ENCODE measurements around the gene NSUN2. TPM values are rescaled to one million over a fixed set of nuclear protein-coding genes. Genes with fewer than 3 reads are reported as not detected.
"Not testable (repeated sequence)": the region's sequence is repeated elsewhere in the genome, so short reads cannot be mapped to it uniquely, and the experiment has no call there.

Gene NSUN2
- total RNA-seq, 1 donor from 2014 or later, result 93.3 TPM

DNA sequence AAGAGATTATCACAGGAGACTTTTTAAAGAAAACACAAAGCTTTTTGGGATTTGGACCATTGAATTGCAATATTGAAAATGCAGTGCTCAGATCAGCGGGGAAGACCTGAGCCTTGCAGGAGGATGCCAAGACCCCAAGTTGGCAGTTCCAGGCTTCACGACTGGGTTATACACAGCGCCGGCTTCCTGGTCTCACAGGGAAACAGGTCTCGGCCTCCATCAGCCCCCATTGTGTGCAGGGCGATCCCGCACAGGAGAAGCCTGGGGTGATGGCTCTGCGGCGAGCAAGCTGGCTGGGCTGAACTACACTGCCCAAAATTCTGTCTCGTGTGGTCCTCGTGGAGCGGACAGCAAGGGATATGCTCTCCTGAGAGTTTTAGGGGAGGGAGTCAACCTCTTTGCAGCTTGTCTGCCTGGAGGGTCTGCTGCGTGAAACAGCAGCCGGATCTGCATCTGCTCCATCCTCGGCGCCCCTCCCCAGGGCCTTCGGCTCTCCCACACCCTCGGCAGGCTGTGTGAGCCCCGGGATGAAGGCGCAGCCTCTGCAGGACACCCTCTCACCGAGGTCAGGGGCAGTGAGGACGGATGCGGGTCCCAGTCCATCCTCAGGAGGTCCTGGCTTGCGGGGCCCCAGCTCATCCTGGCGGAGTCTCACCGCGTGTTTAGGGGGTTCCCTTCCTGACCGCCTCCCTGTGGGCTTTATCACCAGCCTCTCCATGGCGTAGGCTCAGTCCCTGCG is 60.6 kb downstream of the NSUN2 start:
- Mint-ChIP-seq H3K27ac (no peak overlapping the region), H3K4me3 (no peak overlapping the region), H3K9me3 (no peaks in the 10 kb centered on the region), H3K4me1 (no peaks in the 10 kb centered on the region), H3K36me3 (ENCODE audit: low read depth) (no peaks in the 10 kb centered on the region), H3K27me3 (peaks cover 10% of the 10 kb centered on the region)
- POLR2A ChIA-PET, result no interaction called here
- intact Hi-C loops (cut with micrococcal nuclease), result loop anchor here (10.0 kb wide), 1 partner anchor 127 kb away; the partner anchor contains the start of gene UBE2QL1
- ATAC-seq (ENCODE audit: low read depth) (no peak), DNase-seq (no peak)
- CTCF ChIA-PET, result no interaction called here
- TF ChIP-seq, protein P1, sequence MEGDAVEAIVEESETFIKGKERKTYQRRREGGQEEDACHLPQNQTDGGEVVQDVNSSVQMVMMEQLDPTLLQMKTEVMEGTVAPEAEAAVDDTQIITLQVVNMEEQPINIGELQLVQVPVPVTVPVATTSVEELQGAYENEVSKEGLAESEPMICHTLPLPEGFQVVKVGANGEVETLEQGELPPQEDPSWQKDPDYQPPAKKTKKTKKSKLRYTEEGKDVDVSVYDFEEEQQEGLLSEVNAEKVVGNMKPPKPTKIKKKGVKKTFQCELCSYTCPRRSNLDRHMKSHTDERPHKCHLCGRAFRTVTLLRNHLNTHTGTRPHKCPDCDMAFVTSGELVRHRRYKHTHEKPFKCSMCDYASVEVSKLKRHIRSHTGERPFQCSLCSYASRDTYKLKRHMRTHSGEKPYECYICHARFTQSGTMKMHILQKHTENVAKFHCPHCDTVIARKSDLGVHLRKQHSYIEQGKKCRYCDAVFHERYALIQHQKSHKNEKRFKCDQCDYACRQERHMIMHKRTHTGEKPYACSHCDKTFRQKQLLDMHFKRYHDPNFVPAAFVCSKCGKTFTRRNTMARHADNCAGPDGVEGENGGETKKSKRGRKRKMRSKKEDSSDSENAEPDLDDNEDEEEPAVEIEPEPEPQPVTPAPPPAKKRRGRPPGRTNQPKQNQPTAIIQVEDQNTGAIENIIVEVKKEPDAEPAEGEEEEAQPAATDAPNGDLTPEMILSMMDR (IDR thresholded peaks at IDR 0.05), result no peak

DNA sequence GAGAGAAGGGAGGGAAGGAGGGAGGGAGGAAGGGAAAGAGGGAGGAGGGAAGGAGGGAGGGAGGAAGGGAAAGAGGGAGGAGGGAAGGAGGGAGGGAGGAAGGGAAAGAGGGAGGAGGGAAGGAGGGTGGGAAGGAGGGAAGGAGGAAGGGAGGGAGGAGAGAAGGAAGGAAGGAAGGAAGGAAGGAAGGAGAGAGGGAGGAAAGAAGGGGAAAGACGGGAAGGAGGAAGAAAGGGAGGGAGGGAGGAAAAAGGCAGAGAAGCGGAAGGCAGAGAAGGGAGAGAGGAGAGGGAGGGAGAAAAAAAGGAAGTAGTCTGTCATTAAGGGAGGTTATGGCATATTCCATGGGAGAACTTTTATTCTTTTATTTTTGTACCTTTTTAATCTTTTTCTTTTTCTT is 61.2 kb downstream of the NSUN2 start:
- H3K9me3 Mint-ChIP-seq; ATAC-seq (ENCODE audit: low read depth); DNase-seq; CTCF ChIA-PET; H3K4me1 Mint-ChIP-seq; H3K27ac Mint-ChIP-seq; POLR2A ChIA-PET; H3K36me3 Mint-ChIP-seq (ENCODE audit: low read depth); H3K4me3 Mint-ChIP-seq: not testable (repeated sequence)
- H3K27me3 Mint-ChIP-seq, result peaks cover 15% of the 10 kb centered on the region
- intact Hi-C loops (cut with micrococcal nuclease), result loop anchor here (10.0 kb wide), 1 partner anchor 127 kb away; the partner anchor contains the start of gene UBE2QL1

DNA sequence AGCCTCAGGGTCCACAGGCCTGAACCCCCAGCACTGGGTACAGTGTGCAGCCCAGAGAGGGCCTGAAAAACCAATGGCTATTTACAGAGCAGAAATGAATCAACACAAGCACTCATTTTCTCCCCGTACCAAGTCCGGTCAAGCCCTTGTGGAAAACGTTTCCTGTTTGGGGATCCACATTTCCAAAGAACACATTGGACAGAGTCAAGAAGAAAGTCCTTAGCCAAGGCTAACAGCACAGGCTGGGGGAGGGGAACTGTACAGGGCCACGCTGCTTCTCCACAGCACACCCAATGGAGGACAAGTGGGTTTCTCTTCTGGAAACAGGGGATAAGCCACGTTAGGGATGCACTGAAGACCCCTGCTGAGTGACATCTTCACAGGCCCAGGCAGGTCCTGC is 62.3 kb downstream of the NSUN2 start:
- H3K36me3 Mint-ChIP-seq (ENCODE audit: low read depth), result no peaks in the 10 kb centered on the region
- H3K4me1 Mint-ChIP-seq, result no peaks in the 10 kb centered on the region
- TF ChIP-seq, protein P1 (IDR thresholded peaks at IDR 0.05), result no peak
- DNase-seq, result no peak
- ChIA-PET CTCF (no interaction called here), POLR2A (no interaction called here)
- H3K4me3 Mint-ChIP-seq, result no peak overlapping the region
- no peak for ATAC-seq (ENCODE audit: low read depth)
- no peak overlapping the region for H3K27ac Mint-ChIP-seq
- peaks cover 15% of the 10 kb centered on the region for H3K27me3 Mint-ChIP-seq
- no peaks in the 10 kb centered on the region for H3K9me3 Mint-ChIP-seq
- intact Hi-C loops (cut with micrococcal nuclease), result loop anchor here (10.0 kb wide), 1 partner anchor 126 kb away; the partner anchor contains the start of gene UBE2QL1

DNA sequence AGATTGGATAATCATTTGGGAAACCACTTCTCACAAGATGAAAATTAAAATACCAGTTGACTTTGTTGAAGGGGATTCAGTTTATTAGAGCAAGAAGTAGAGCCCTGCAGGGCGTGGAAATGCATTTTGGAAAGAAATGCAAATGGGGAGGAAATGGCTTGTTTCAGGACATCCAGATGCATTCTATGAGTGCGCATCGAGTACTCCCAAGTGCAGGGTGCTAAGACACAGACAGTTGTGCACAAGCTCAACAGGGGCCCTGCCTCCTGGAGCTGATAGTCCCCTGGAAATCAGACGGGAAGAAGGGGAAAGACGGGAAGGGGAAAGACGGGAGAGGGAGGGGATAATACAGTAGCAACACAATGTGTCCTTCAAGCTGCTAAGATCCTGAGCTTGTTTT is 64.0 kb downstream of the NSUN2 start:
- H3K9me3 Mint-ChIP-seq, result no peaks in the 10 kb centered on the region
- POLR2A ChIA-PET, result no interaction called here
- H3K36me3 Mint-ChIP-seq (ENCODE audit: low read depth), result no peaks in the 10 kb centered on the region

DNA sequence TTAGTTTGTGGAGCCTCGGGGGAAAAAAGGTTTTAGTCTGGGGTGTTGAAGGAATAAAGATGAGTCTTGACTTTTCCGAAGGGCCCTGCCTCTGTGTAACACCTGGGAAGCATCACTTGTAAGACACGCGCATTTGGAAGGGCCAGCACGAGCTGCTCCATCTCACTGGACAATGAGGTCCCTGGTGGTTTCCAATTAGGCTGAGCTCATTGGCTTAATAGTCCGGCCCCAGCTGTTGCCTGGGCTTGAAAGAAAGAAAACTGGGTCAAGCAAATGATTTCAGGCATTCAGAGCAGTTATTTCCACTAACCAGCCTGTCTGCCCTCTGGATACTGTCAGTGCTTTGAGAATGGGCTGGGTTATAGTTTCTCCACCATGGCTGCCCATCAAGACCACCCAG is 64.5 kb downstream of the NSUN2 start:
- intact Hi-C loops (cut with micrococcal nuclease), result no loop called here
- H3K36me3 Mint-ChIP-seq (ENCODE audit: low read depth), result no peaks in the 10 kb centered on the region
- H3K9me3 Mint-ChIP-seq, result no peaks in the 10 kb centered on the region
- H3K4me3 Mint-ChIP-seq, result no peak overlapping the region
- no peak for ATAC-seq (ENCODE audit: low read depth)
- H3K27me3 Mint-ChIP-seq, result peaks cover 18% of the 10 kb centered on the region
- H3K4me1 Mint-ChIP-seq, result no peaks in the 10 kb centered on the region
- no peak overlapping the region for H3K27ac Mint-ChIP-seq
- POLR2A ChIA-PET, result no interaction called here
- CTCF ChIA-PET, result no interaction called here
- DNase-seq, result no peak
- TF ChIP-seq, protein P1 (IDR thresholded peaks at IDR 0.05), result no peak

More for the DNA sequence above, 64.0 kb downstream of the NSUN2 start:
- DNase-seq, result no peak
- CTCF ChIA-PET, result no interaction called here
- intact Hi-C loops (cut with micrococcal nuclease), result no loop called here
- no peak overlapping the region for H3K4me3 Mint-ChIP-seq
- peaks cover 16% of the 10 kb centered on the region for H3K27me3 Mint-ChIP-seq
- no peak overlapping the region for H3K27ac Mint-ChIP-seq
- ATAC-seq (ENCODE audit: low read depth), result no peak
- TF ChIP-seq, protein P1 (IDR thresholded peaks at IDR 0.05), result no peak
- no peaks in the 10 kb centered on the region for H3K4me1 Mint-ChIP-seq
